GM19467 (cell line): Measurements from ENCODE around the gene LMAN1.

Source experiments
- ATAC-seq: cut with Tn5 transposase; IDR thresholded peaks from one replicate; pipeline ENCODE4 v1.9.1; 2021; ENCODE audit warnings: mild to moderate bottlenecking, moderate library complexity; ENCODE audit not compliant: unreplicated experiment

The LMAN1 gene

DNA sequence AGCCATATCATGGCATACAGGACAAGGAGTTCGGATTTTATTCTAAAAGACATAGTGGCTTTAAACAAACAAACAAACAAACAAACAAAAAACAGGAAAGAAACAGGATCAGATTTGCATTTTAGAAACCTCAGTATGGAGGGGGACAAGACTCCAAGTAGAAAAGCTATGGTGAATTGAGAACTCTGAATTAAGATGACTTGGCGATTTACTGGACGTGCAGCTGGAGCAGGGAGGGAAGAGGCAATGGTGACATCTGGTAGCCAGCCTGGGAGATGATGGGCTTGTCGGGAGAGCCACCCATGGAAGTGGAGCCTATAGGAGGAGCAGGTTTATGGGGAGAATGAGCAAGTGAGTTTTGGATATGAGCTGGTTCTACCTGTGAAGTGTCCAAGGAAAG, 53.8 kb downstream of the LMAN1 start:
- no peak for ATAC-seq

DNA sequence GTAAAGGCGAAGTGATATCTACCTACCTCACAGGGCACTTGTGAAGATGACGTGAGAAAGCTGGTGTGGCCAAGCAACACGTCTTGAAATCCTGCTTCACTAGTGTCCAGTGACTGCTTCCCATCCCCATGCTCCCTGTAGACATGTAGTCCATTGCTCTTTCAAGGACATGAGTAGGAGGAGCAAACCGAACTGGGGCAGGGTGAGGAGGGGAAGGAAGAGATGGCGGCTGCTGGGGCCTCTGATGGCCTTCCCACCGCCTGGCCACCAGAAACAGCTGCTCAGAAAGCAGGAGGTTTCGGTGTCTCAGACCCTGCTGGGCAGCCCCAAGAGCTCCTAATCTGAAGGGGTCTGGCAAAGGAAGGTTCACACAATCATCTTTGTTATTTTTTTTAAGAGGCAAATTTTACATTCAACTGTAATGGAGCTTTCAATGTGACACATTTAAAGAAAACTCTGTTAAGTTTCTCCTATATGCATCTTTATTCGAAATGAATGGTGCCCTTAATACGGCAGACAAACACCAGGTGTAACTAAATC, 55.3 kb downstream of the LMAN1 start:
- no peak for ATAC-seq

DNA sequence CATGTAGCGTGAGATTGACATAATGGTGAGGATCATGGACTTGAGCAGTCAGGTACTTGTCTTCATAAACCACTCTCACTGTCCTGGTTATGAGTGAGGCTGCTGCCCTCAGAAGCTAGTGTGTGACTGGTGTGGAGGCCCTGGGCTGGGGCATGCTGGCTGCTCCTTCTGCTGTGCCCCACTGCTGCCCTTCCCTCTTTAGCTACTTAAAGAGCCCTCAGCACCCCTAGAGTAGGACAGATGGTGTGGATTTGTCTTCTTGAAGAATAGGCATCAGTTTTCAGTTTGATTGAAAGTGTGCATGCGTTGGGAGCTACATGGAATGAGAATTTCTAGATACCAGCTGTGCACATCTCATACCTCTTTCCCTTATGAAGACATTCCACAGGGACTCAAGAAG, 56.1 kb downstream of the LMAN1 start:
- ATAC-seq = no peak

DNA sequence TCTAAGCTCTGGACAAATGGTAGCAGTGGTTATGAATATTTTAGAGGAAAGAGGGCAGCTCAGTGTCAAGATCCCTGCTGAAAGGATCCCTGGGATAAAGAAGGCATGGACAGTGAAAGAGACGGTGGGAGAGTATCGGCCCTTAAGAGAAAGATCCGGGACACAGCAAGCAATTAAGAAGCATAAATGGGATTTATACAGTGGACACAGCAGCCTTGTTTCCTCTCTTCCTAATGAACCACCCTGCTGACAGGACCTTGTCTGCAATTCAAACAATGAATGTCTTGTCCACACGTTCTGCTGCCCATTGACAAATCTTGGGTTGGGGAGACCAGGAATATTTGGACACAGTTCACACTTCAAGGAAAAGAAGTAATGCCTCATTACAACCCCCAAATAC, 57.1 kb downstream of the LMAN1 start:
- ATAC-seq = no peak

GRCh38 chr18:59300676-59301285, 58.3 kb downstream of the LMAN1 start:
- no peak for ATAC-seq

- ATAC-seq = no peak
These were observed 60.2 kb downstream of the LMAN1 start for GRCh38 chr18:59298871-59299270.

GRCh38 chr18:59293317-59293716, 65.7 kb downstream of the LMAN1 start:
- no peak for ATAC-seq

- no peak for ATAC-seq
These were observed 72.7 kb downstream of the LMAN1 start for GRCh38 chr18:59286341-59286740.

GRCh38 chr18:59282341-59282740, 76.7 kb downstream of the LMAN1 start:
- ATAC-seq = no peak

GRCh38 chr18:59279722-59280121, 79.3 kb downstream of the LMAN1 start:
- ATAC-seq = no peak

DNA sequence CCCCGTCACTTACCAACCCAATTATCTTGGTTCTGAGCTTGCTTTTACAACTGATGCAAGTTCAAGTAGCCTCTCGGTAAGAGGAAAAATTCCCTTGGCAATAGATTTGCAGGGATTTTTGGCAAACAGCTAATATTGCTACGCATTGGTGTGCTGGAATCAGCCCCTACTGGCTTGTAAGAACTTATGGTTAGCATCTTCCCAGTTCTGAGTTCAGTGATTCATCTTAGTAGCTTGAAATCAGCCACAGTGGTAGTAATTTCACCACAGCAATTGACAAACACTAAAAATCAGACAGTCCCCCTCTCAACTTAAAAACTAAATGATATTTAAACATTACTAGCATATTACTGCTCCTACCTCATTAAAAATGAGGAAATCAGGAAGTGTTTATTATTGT, 79.9 kb downstream of the LMAN1 start:
- no peak for ATAC-seq

- ATAC-seq = no peak
These were observed 80.3 kb downstream of the LMAN1 start for GRCh38 chr18:59278793-59279192.
